CD8-positive, alpha-beta memory T cell (primary cell): Measurements from ENCODE around the gene RGS6. TPM values are rescaled to one million over a fixed set of nuclear protein-coding genes. Genes with fewer than 3 reads are reported as not detected.

Experiments
- CTCF ChIA-PET: fragments of 350-600 bp; sonication (Branson Sonifier 250); formaldehyde crosslinking; loops from one replicate; lab custom pipeline; 2021; ENCODE audit warnings: antibody characterized with exemption; lab: Charles Lee
- POLR2A ChIA-PET: fragments of 350-600 bp; sonication (Branson Sonifier 250); formaldehyde crosslinking; loops from one replicate; lab custom pipeline; 2021; ENCODE audit warnings: antibody characterized with exemption; lab: Charles Lee
- DNase-seq, 5 donors: peaks; one replicate each; pipeline versions ENCODE4 v3.0.0 to v3.0.0-alpha.2; 2020 to 2022; ENCODE audit warnings: mixed read lengths in 1 of 5
- H3K27ac ChIP-seq: one replicate; pipeline ENCODE4 v1.7.0; 2013; ENCODE audit warnings: low read depth, mild to moderate bottlenecking, low read length, moderate library complexity
- H3K27me3 ChIP-seq: 2 replicates; pipeline ENCODE4 v1.7.0; 2013; ENCODE audit warnings: low read length, mild to moderate bottlenecking; ENCODE audit not compliant: insufficient read depth, poor library complexity, severe bottlenecking
- H3K36me3 ChIP-seq: 2 replicates; pipeline ENCODE4 v1.7.0; 2013; ENCODE audit warnings: mild to moderate bottlenecking, low read length, moderate library complexity; ENCODE audit not compliant: insufficient read depth
- H3K4me1 ChIP-seq: 2 replicates; pipeline ENCODE4 v1.7.0; 2013; ENCODE audit warnings: mild to moderate bottlenecking, low read length, moderate library complexity; ENCODE audit not compliant: insufficient read depth
- H3K4me3 ChIP-seq: 2 replicates; pipeline ENCODE4 v1.7.0; 2013; ENCODE audit warnings: mild to moderate bottlenecking, low read length
- H3K9me3 ChIP-seq: 2 replicates; pipeline ENCODE4 v1.7.0; 2013; ENCODE audit warnings: mild to moderate bottlenecking, low read length
- H3K27ac Mint-ChIP-seq, 8 donors: one replicate each; pipeline ENCODE4 v1.8.0; 2020 to 2021; ENCODE audit warnings: mixed read lengths in 8 of 8, mild to moderate bottlenecking in 6 of 8, inconsistent platforms in 3 of 8, moderate library complexity in 3 of 8
- H3K27me3 Mint-ChIP-seq, 2 donors: one replicate each; pipeline ENCODE4 v1.8.0; 2020 to 2021; ENCODE audit warnings: mixed read lengths in 2 of 2, mild to moderate bottlenecking in 1 of 2, moderate library complexity in 1 of 2
- H3K36me3 Mint-ChIP-seq, 3 donors: one replicate each; pipeline ENCODE4 v1.8.0; 2020 to 2021; ENCODE audit warnings: mixed read lengths in 3 of 3, inconsistent platforms in 1 of 3, mild to moderate bottlenecking in 1 of 3
- H3K4me1 Mint-ChIP-seq, 3 donors: one replicate each; pipeline ENCODE4 v1.8.0; 2020 to 2021; ENCODE audit warnings: mixed read lengths in 3 of 3, inconsistent platforms in 1 of 3, mild to moderate bottlenecking in 1 of 3
- H3K4me3 Mint-ChIP-seq, 7 donors: one replicate each; pipeline ENCODE4 v1.8.0; 2020 to 2021; ENCODE audit warnings: mixed read lengths in 7 of 7, mild to moderate bottlenecking in 6 of 7, moderate library complexity in 4 of 7, inconsistent platforms in 2 of 7
- H3K9me3 Mint-ChIP-seq, 5 donors: one replicate each; pipeline ENCODE4 v1.8.0; 2020 to 2022; ENCODE audit warnings: mixed read lengths in 5 of 5, mild to moderate bottlenecking in 3 of 5, moderate library complexity in 2 of 5, inconsistent platforms in 1 of 5
- polyA plus RNA-seq: library from polyadenylated mRNA; unstranded; fragments of 300-500 nt; fragmentation: Illumina TruSeq; gene quantifications from one replicate; pipeline ENCODE4 v1.2.3, GENCODE V29; 2021
- total RNA-seq, 2 experiments: library from RNA; stranded (reverse); gene quantifications; one replicate each; pipeline ENCODE4 v1.2.3, GENCODE V29; 2021

Gene RGS6
- total and polyA plus RNA-seq, 3 experiments from 2014 or later = 0.60 to 0.88 TPM; not detected in 1

DNA sequence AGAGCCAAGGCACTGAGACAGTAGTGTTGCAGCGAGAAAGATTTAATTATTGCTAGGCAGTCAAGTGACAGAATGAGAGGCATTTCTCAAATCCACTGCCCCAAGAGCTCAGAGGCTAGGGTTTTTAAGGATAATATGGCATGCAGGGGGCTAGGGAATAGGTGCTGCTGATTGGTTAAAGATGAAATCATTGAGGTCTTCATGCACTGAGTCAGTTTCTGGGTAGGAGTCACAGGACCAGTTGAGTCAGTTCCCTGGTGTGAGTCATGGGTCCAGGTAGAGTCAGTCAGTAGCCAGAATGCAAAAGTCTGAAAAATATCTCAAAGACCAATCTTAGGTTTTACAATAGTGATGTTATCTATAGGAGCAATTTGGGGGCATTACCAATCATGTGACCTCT lies 323.8 kb downstream of the RGS6 start:
- H3K36me3 ChIP-seq = no peaks in the 10 kb centered on the region
- no peaks in the 10 kb centered on the region for H3K4me1 Mint-ChIP-seq
- H3K27ac Mint-ChIP-seq = no peak overlapping the region
- no peaks in the 10 kb centered on the region for H3K4me1 ChIP-seq
- no peak for DNase-seq
- POLR2A ChIA-PET = no interaction called here
- no peak overlapping the region for H3K4me3 ChIP-seq
- H3K27ac ChIP-seq = no peak overlapping the region
- no peaks in the 10 kb centered on the region for H3K9me3 ChIP-seq
- H3K9me3 Mint-ChIP-seq = peaks cover 0 to 2% (median 0%) of the 10 kb centered on the region in 5 donors
- peaks cover 4 to 17% of the 10 kb centered on the region in 2 donors for H3K27me3 Mint-ChIP-seq
- H3K36me3 Mint-ChIP-seq = no peaks in the 10 kb centered on the region
- no peak overlapping the region for H3K4me3 Mint-ChIP-seq
- no peaks in the 10 kb centered on the region for H3K27me3 ChIP-seq
- CTCF ChIA-PET = interaction anchor here (1.1 kb wide), 1 partner anchor 9 kb away, joined by 3 read pairs; no protein-coding TSS in a partner anchor

DNA sequence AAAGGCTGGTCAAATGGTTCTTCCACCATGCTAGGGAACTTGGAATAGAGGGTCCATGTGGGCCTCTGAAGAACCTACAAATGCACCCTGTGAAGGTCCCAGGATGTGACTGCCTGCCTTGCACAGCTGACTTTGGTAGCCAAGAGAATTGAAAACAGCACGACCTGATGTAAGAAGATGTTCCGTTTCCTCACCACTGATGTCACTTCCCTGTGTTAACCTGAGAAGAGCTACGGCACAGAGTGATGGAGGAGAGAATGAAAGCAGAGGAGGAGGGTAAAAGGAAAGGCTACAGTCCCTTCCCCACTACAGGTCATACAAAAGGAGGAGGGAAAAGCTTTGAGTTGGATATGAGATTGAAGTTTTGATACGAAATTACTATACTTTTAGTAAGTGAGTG lies 328.8 kb downstream of the RGS6 start:
- Histone ChIP-seq H3K9me3 (no peaks in the 10 kb centered on the region), H3K4me1 (no peaks in the 10 kb centered on the region), H3K27me3 (no peaks in the 10 kb centered on the region), H3K4me3 (no peak overlapping the region), H3K27ac (no peak overlapping the region), H3K36me3 (no peaks in the 10 kb centered on the region)
- Mint-ChIP-seq H3K4me3 (no peak overlapping the region), H3K36me3 (no peaks in the 10 kb centered on the region), H3K9me3 (peaks cover 0 to 2% (median 0%) of the 10 kb centered on the region in 5 donors), H3K4me1 (no peaks in the 10 kb centered on the region), H3K27me3 (peaks cover 1 to 17% of the 10 kb centered on the region in 2 donors), H3K27ac (no peak overlapping the region)
- DNase-seq = no peak
- CTCF ChIA-PET = no interaction called here
- POLR2A ChIA-PET = no interaction called here

DNA sequence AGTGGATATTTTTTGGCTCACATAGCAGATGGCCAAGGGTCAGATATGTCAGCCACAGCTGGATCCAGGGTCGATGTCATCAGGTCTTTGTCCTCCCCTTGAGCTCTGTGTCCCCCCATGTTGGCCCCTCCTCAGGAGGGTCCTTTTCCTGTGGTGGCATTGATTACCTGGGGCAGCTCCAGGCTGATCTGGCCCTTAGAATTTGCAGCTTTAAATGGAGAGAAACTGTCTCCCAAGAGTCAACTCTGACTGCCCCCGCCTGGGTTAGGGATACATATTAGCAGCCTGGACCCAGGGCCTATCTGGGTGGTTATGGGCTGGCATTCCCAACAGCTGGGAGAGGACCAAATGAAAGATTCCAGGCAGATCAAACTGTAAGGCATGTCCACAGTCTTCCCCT lies 330.5 kb downstream of the RGS6 start:
- Mint-ChIP-seq H3K4me3 (no peak overlapping the region), H3K27ac (peak overlapping the region in 1 of 8 donors; percentile 26), H3K27me3 (peaks cover 0 to 16% of the 10 kb centered on the region in 2 donors), H3K36me3 (no peaks in the 10 kb centered on the region), H3K4me1 (no peaks in the 10 kb centered on the region), H3K9me3 (no peaks in the 10 kb centered on the region)
- no peak overlapping the region for H3K4me3 ChIP-seq
- no peaks in the 10 kb centered on the region for H3K36me3 ChIP-seq
- DNase-seq = no peak
- ChIA-PET CTCF (no interaction called here), POLR2A (no interaction called here)
- H3K27me3 ChIP-seq = no peaks in the 10 kb centered on the region
- no peaks in the 10 kb centered on the region for H3K9me3 ChIP-seq
- no peaks in the 10 kb centered on the region for H3K4me1 ChIP-seq
- H3K27ac ChIP-seq = no peak overlapping the region

DNA sequence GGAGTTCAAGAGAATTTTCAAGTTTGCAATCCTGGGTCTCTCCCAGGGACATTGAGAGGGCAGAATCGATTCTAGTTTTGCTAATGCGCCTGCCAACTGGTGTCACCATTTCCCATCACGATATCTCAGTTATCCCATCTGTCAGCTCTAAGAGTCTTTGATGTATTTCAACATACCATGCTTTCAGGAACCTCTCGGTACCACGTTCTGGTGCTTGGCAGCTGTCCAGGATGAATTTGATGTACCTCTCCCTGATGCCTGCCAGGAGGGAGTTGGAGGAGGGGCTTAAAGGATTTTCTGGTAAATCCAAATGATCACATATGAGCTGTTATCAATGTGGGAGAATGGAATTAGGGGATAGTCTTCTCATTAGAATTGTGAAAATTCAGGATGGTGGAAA lies 332.5 kb downstream of the RGS6 start:
- no peaks in the 10 kb centered on the region for H3K36me3 ChIP-seq
- Mint-ChIP-seq H3K27me3 (peaks cover 1 to 23% of the 10 kb centered on the region in 2 donors), H3K27ac (no peak overlapping the region), H3K4me1 (no peaks in the 10 kb centered on the region), H3K36me3 (no peaks in the 10 kb centered on the region), H3K4me3 (no peak overlapping the region), H3K9me3 (no peaks in the 10 kb centered on the region)
- POLR2A ChIA-PET = no interaction called here
- no peaks in the 10 kb centered on the region for H3K27me3 ChIP-seq
- no peaks in the 10 kb centered on the region for H3K4me1 ChIP-seq
- H3K27ac ChIP-seq = no peak overlapping the region
- CTCF ChIA-PET = no interaction called here
- H3K4me3 ChIP-seq = no peak overlapping the region
- DNase-seq = no peak
- H3K9me3 ChIP-seq = no peaks in the 10 kb centered on the region

DNA sequence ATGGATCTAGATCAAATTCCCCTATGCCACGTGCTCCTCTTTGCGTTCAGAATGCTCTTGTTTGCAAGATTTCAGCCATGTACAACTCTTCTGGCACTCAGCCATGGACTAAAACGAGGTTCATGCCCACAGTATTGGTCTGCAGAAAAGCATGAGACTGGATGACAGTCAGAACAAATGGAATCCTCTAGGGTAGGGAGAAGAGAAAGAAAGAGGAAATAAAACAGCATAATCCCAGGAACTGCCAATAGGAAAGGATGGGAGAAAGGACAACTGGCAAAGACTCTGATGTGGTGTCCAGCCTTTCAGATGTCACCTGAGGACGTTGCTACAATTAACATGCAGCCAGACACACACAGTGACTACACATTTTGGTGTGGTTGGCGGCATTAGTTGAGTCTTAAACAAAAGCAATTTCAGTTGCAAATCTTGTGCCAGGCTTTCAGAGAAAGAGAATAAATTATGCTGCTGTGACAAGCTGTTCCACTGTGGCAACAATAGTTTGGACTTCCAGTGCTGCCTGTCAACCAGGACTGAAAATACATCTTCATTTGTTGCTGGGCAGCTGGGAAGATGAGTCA lies 338.0 kb downstream of the RGS6 start:
- H3K27me3 Mint-ChIP-seq = peaks cover 3 to 53% of the 10 kb centered on the region in 2 donors
- H3K9me3 ChIP-seq = no peaks in the 10 kb centered on the region
- H3K36me3 ChIP-seq = no peaks in the 10 kb centered on the region
- no peak overlapping the region for H3K27ac Mint-ChIP-seq
- no peak for DNase-seq
- no peaks in the 10 kb centered on the region for H3K36me3 Mint-ChIP-seq
- peaks cover 0 to 2% (median 0%) of the 10 kb centered on the region in 5 donors for H3K9me3 Mint-ChIP-seq
- no peak overlapping the region for H3K4me3 Mint-ChIP-seq
- no peaks in the 10 kb centered on the region for H3K27me3 ChIP-seq
- POLR2A ChIA-PET = no interaction called here
- CTCF ChIA-PET = no interaction called here
- H3K4me1 Mint-ChIP-seq = no peaks in the 10 kb centered on the region
- H3K4me1 ChIP-seq = no peaks in the 10 kb centered on the region
- no peak overlapping the region for H3K4me3 ChIP-seq
- H3K27ac ChIP-seq = no peak overlapping the region

DNA sequence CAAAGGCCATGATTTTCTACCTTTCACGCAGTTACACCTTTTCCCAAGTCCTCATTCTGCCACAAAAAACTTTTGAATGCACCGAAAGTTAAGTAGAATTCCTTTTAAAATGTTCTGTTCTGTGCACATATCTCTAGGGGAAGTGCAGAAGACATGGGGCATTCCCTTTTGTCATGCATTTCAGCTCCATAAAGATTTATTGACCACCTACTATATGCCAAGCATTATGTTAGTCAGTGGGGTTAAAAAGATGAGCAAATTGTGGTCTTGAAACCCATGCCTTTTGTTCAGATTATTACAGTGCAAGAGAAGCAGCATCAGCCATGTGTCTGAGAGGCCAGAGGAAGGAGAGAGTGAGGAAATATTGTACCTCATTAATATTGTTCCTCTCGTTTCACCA lies 338.5 kb downstream of the RGS6 start:
- Mint-ChIP-seq H3K4me1 (no peaks in the 10 kb centered on the region), H3K4me3 (no peak overlapping the region), H3K27me3 (peaks cover 3 to 54% of the 10 kb centered on the region in 2 donors), H3K36me3 (no peaks in the 10 kb centered on the region), H3K27ac (no peak overlapping the region), H3K9me3 (peaks cover 0 to 3% (median 0%) of the 10 kb centered on the region in 5 donors)
- Histone ChIP-seq H3K4me3 (no peak overlapping the region), H3K4me1 (no peaks in the 10 kb centered on the region), H3K27ac (no peak overlapping the region), H3K9me3 (no peaks in the 10 kb centered on the region), H3K36me3 (no peaks in the 10 kb centered on the region), H3K27me3 (no peaks in the 10 kb centered on the region)
- POLR2A ChIA-PET = no interaction called here
- CTCF ChIA-PET = no interaction called here
- DNase-seq = no peak

DNA sequence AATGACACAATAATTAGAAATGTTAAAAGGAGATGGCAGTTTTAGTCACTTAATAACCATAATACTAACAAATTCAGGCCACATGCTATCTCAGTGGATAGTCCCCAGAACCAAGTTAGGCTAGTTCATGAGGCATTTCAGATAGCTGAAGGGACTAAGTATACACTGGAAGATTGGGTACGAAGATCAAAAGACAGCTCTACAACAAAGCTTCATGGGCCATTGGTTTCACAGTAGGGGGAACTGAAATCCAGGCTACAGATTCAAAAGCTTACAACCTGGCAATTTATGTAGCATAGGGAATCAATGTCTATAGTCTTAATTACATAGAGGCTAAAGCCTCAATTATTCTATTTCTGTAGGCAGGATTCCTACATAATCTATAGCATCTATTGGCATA lies 343.0 kb downstream of the RGS6 start:
- Histone ChIP-seq H3K36me3 (no peaks in the 10 kb centered on the region), H3K4me3 (no peak overlapping the region), H3K27me3 (no peaks in the 10 kb centered on the region), H3K27ac (no peak overlapping the region), H3K4me1 (no peaks in the 10 kb centered on the region), H3K9me3 (no peaks in the 10 kb centered on the region)
- Mint-ChIP-seq H3K27ac (no peak overlapping the region), H3K4me3 (no peak overlapping the region), H3K9me3 (peaks cover 0 to 4% (median 0%) of the 10 kb centered on the region in 5 donors), H3K27me3 (peaks cover 0 to 40% of the 10 kb centered on the region in 2 donors), H3K4me1 (no peaks in the 10 kb centered on the region), H3K36me3 (no peaks in the 10 kb centered on the region)
- no peak for DNase-seq
- POLR2A ChIA-PET = no interaction called here
- CTCF ChIA-PET = no interaction called here

DNA sequence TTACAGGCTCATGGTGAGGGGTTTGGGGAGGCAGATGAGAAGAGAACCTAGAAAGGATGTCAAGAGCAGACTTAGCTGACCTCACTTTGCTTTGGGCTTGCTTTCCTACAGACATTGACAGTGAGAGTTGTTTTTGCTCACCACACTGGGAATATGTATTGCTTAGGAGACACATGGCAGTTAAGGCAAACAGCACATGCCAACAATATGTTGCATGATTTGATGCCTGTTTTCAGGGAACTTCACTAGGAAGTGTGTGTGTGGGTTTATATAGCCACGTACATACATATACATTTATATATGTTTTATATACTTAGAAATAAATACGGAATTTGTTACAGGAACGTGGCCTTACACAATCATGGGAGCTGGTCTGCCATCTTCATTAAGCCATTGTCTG lies 346.1 kb downstream of the RGS6 start:
- H3K4me1 Mint-ChIP-seq = no peaks in the 10 kb centered on the region
- ChIA-PET CTCF (no interaction called here), POLR2A (no interaction called here)
- Histone ChIP-seq H3K27ac (no peak overlapping the region), H3K4me1 (no peaks in the 10 kb centered on the region), H3K4me3 (no peak overlapping the region), H3K9me3 (no peaks in the 10 kb centered on the region), H3K27me3 (no peaks in the 10 kb centered on the region), H3K36me3 (no peaks in the 10 kb centered on the region)
- no peaks in the 10 kb centered on the region for H3K36me3 Mint-ChIP-seq
- no peak overlapping the region for H3K4me3 Mint-ChIP-seq
- H3K9me3 Mint-ChIP-seq = peaks cover under 1 to 8% (median 7%) of the 10 kb centered on the region in 5 donors
- no peak for DNase-seq
- H3K27me3 Mint-ChIP-seq = peaks cover 0 to 30% of the 10 kb centered on the region in 2 donors
- H3K27ac Mint-ChIP-seq = no peak overlapping the region
